Gastrocnemius medialis (tissue), 4 donors: ENCODE results near the gene PITPNM2. TPM values are rescaled to one million over a fixed set of nuclear protein-coding genes. Genes with fewer than 3 reads are reported as not detected.

Source experiments
- ATAC-seq, 2 donors: fragments of 150-250 bp; one replicate each; pipeline ENCODE4 v1.9.1; 2016
- DNase-seq, 2 donors: peaks; one replicate each; pipeline ENCODE4 v3.0.0-alpha.2; 2019
- H3K27ac ChIP-seq, 4 donors: fragments of 200-600 bp; sonication (generic); 1 replicate in 1 of 4; 2 replicates in 3 of 4; pipeline ENCODE4 v1.5.1; 2016 to 2018; ENCODE audit warnings: mild to moderate bottlenecking in 2 of 4, moderate library complexity in 1 of 4
- H3K27me3 ChIP-seq, 3 donors: fragments of 200-600 bp; sonication (generic) in 2 of 3; 1 replicate in 1 of 3; 2 replicates in 2 of 3; pipeline versions ENCODE4 v1.5.1 to v1.6.0; 2016 to 2019; ENCODE audit warnings: mild to moderate bottlenecking in 1 of 3, moderate library complexity in 1 of 3
- H3K36me3 ChIP-seq, 2 donors: fragments of 200-600 bp; sonication (generic) in 1 of 2; one replicate each; pipeline ENCODE4 v1.5.1; 2017 to 2018
- H3K4me1 ChIP-seq, 2 donors: fragments of 200-600 bp; sonication (generic) in 1 of 2; one replicate each; pipeline ENCODE4 v1.5.1; 2016 to 2017; ENCODE audit warnings: mild to moderate bottlenecking in 2 of 2
- H3K4me3 ChIP-seq, 4 donors: fragments of 200-600 bp; sonication (generic) in 3 of 4; 1 replicate in 1 of 4; 2 replicates in 3 of 4; pipeline ENCODE4 v1.5.1; 2016 to 2019; ENCODE audit warnings: mild to moderate bottlenecking in 2 of 4
- H3K9me3 ChIP-seq, 3 donors: fragments of 200-600 bp; sonication (generic) in 2 of 3; 1 replicate in 1 of 3; 2 replicates in 2 of 3; pipeline ENCODE4 v1.5.1; 2016 to 2019
- CTCF ChIP-seq, 5 experiments: fragments of 450-650 bp in 3 of 5; fragments of 200-600 bp in 2 of 5; sonication (generic) in 2 of 5; IDR thresholded peaks in 4 of 5; conservative IDR thresholded peaks in 1 of 5; 1 replicate in 4 of 5; 2 replicates in 1 of 5; pipeline ENCODE4 v1.5.1; 2016 to 2019; ENCODE audit warnings: antibody characterized with exemption in 5 of 5, mild to moderate bottlenecking in 3 of 5, moderate library complexity in 3 of 5
- POLR2A ChIP-seq, 2 donors: fragments of 450-650 bp; IDR thresholded peaks; one replicate each; pipeline ENCODE4 v1.6.1; 2017; ENCODE audit warnings: antibody characterized with exemption in 2 of 2, mild to moderate bottlenecking in 2 of 2, moderate library complexity in 2 of 2
- in situ Hi-C, 4 donors: fragments of 200-750 bp; cut with MboI; loops; one replicate each; pipeline versions ENCODE4 v1.15.0 to v1.8.0; 2017; ENCODE audit warnings: low sequenced_read_pairs in 4 of 4
- intact Hi-C: fragments of 100-400 bp; cut with DNase I; formaldehyde crosslinking; loops from one replicate; pipeline ENCODE4 v1.15.1; 2023; ENCODE audit warnings: low total_unique reads
- total RNA-seq, 4 donors: library from RNA; depleted of rRNA; stranded (reverse); fragments of >200 nt; gene quantifications; one replicate each; pipeline versions ENCODE4 v1.1.0 to v1.2.3, GENCODE V29; 2016

Gene PITPNM2
- total RNA-seq, 4 donors from 2014 or later, result 2.1 to 3.8 (median 3.3) TPM

GRCh38 chr12:123122626-123123025, 28.3 kb downstream of the PITPNM2 start:
- intact Hi-C loops, result no loop called here
- H3K4me1 ChIP-seq, result peaks cover 8 to 16% of the 10 kb centered on the region in 2 donors
- no peaks in the 10 kb centered on the region for H3K36me3 ChIP-seq
- ATAC-seq (no peak), DNase-seq (no peak)
- H3K27me3 ChIP-seq, result no peaks in the 10 kb centered on the region
- H3K4me3 ChIP-seq, result no peak overlapping the region
- no peaks in the 10 kb centered on the region for H3K9me3 ChIP-seq
- TF ChIP-seq CTCF (IDR thresholded peaks at IDR 0.05 in 4 of 5, conservative IDR thresholded peaks at IDR 0.05 in 1 of 5), result no peak
- no peak for TF ChIP-seq POLR2A (IDR thresholded peaks at IDR 0.05)
- no peak overlapping the region for H3K27ac ChIP-seq
- in situ Hi-C loops, result no loop called here

DNA sequence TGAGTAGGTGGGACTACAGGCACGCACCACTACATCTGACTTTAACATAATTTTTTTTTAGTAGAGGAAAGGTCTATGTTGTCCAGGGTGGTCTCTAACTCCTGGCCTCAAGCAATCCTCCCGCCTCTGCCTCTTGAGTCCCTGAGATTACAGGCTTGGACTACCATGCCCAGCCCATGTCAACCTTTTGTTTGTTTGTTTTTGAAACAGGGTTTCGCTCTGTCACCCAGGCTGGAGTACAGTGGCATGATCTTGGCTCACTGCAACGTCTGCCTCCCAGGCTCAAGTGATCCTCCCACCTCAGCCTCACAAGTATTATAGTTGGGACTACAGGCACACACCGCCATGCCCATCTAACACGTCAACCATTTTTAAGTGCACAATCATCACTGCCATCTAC, 29.2 kb downstream of the PITPNM2 start:
- TF ChIP-seq POLR2A (IDR thresholded peaks at IDR 0.05) (no peak), CTCF (IDR thresholded peaks at IDR 0.05 in 4 of 5, conservative IDR thresholded peaks at IDR 0.05 in 1 of 5) (no peak)
- no peak for DNase-seq
- H3K4me1 ChIP-seq, result peaks cover 6 to 13% of the 10 kb centered on the region in 2 donors
- no peak overlapping the region for H3K4me3 ChIP-seq
- no peak for ATAC-seq
- in situ Hi-C loops (no loop called here), intact Hi-C loops (no loop called here)
- H3K27me3 ChIP-seq, result no peaks in the 10 kb centered on the region
- no peak overlapping the region for H3K27ac ChIP-seq
- no peaks in the 10 kb centered on the region for H3K36me3 ChIP-seq
- no peaks in the 10 kb centered on the region for H3K9me3 ChIP-seq

- DNase-seq, result no peak
- Histone ChIP-seq H3K27ac (no peak overlapping the region), H3K9me3 (no peaks in the 10 kb centered on the region), H3K4me1 (peaks cover 11 to 15% of the 10 kb centered on the region in 2 donors), H3K4me3 (no peak overlapping the region), H3K27me3 (no peaks in the 10 kb centered on the region), H3K36me3 (no peaks in the 10 kb centered on the region)
- in situ Hi-C loops, result no loop called here
- intact Hi-C loops, result no loop called here
- ATAC-seq, result no peak
- TF ChIP-seq POLR2A (IDR thresholded peaks at IDR 0.05) (no peak), CTCF (IDR thresholded peaks at IDR 0.05 in 4 of 5, conservative IDR thresholded peaks at IDR 0.05 in 1 of 5) (no peak)
These were observed 30.3 kb downstream of the PITPNM2 start for GRCh38 chr12:123120452-123121166.

- DNase-seq, result no peak
- H3K27me3 ChIP-seq, result no peaks in the 10 kb centered on the region
- no peak overlapping the region for H3K4me3 ChIP-seq
- TF ChIP-seq POLR2A (IDR thresholded peaks at IDR 0.05), result no peak
- TF ChIP-seq CTCF (IDR thresholded peaks at IDR 0.05 in 4 of 5, conservative IDR thresholded peaks at IDR 0.05 in 1 of 5), result no peak
- no peak overlapping the region for H3K27ac ChIP-seq
- H3K4me1 ChIP-seq, result peaks cover 19 to 23% of the 10 kb centered on the region in 2 donors
- H3K36me3 ChIP-seq, result no peaks in the 10 kb centered on the region
- no peaks in the 10 kb centered on the region for H3K9me3 ChIP-seq
- intact Hi-C loops, result no loop called here
- in situ Hi-C loops, result no loop called here
- ATAC-seq, result no peak
These were observed 31.1 kb downstream of the PITPNM2 start for GRCh38 chr12:123119808-123120207.

GRCh38 chr12:123118497-123118896, 32.4 kb downstream of the PITPNM2 start:
- no peaks in the 10 kb centered on the region for H3K27me3 ChIP-seq
- H3K9me3 ChIP-seq, result no peaks in the 10 kb centered on the region
- in situ Hi-C loops (no loop called here), intact Hi-C loops (no loop called here)
- H3K4me1 ChIP-seq, result peaks cover 26 to 30% of the 10 kb centered on the region in 2 donors
- no peak for ATAC-seq
- DNase-seq, result no peak
- no peaks in the 10 kb centered on the region for H3K36me3 ChIP-seq
- H3K4me3 ChIP-seq, result no peak overlapping the region
- H3K27ac ChIP-seq, result no peak overlapping the region
- TF ChIP-seq CTCF (IDR thresholded peaks at IDR 0.05 in 4 of 5, conservative IDR thresholded peaks at IDR 0.05 in 1 of 5) (no peak), POLR2A (IDR thresholded peaks at IDR 0.05) (no peak)
